ENCODE measurements around the gene GLO1.

- TF ChIP-seq CTCF (IDR thresholded peaks at IDR 0.05 in 8 of 11, conservative IDR thresholded peaks at IDR 0.05 in 3 of 11) (no peak), POLR2AphosphoS5 (IDR thresholded peaks at IDR 0.05) (no peak), POLR2A (IDR thresholded peaks at IDR 0.05) (no peak)
Observed at GRCh38 chr6:38723783-38724182, 20.8 kb upstream of the GLO1 start.

Data from spleen (tissue), 7 donors.